ENCODE data around the gene SMOC2.

The SMOC2 gene

GRCh38 chr6:168447282-168447681 lies 6.3 kb downstream of the SMOC2 start:
- DNase-seq: no peak

- no peak for DNase-seq
These were observed 6.7 kb downstream of the SMOC2 start for GRCh38 chr6:168447700-168448099.

GRCh38 chr6:168448243-168448855 lies 7.4 kb downstream of the SMOC2 start:
- DNase-seq: no peak

- no peak for DNase-seq
These were observed 9.9 kb downstream of the SMOC2 start for GRCh38 chr6:168450917-168451316.

GRCh38 chr6:168451805-168452517 lies 11.0 kb downstream of the SMOC2 start:
- no peak for DNase-seq

GRCh38 chr6:168452685-168453377 lies 11.8 kb downstream of the SMOC2 start:
- no peak for DNase-seq

- DNase-seq: no peak
These were observed 15.0 kb downstream of the SMOC2 start for GRCh38 chr6:168455847-168456530.

- no peak for DNase-seq
These were observed 16.1 kb downstream of the SMOC2 start for GRCh38 chr6:168456907-168457652.

- no peak for DNase-seq
These were observed 16.6 kb downstream of the SMOC2 start for GRCh38 chr6:168457653-168457934.

GRCh38 chr6:168458101-168458500 lies 17.1 kb downstream of the SMOC2 start:
- no peak for DNase-seq

- DNase-seq: no peak
These were observed 18.6 kb downstream of the SMOC2 start for GRCh38 chr6:168459572-168459971.

GRCh38 chr6:168462289-168462853 lies 21.4 kb downstream of the SMOC2 start:
- DNase-seq: no peak

- DNase-seq: no peak
These were observed 23.6 kb downstream of the SMOC2 start for GRCh38 chr6:168464546-168464945.

GRCh38 chr6:168468045-168468444 lies 27.1 kb downstream of the SMOC2 start:
- no peak for DNase-seq

- no peak for DNase-seq
These were observed 28.5 kb downstream of the SMOC2 start for GRCh38 chr6:168469521-168469920.

GRCh38 chr6:168469926-168470325 lies 28.9 kb downstream of the SMOC2 start:
- DNase-seq: no peak

- no peak for DNase-seq
These were observed 31.4 kb downstream of the SMOC2 start for GRCh38 chr6:168472363-168472762.

GRCh38 chr6:168473197-168473596 lies 32.2 kb downstream of the SMOC2 start:
- DNase-seq: no peak

GRCh38 chr6:168475188-168476013 lies 34.4 kb downstream of the SMOC2 start:
- no peak for DNase-seq

GRCh38 chr6:168479421-168479820 lies 38.4 kb downstream of the SMOC2 start:
- no peak for DNase-seq

- DNase-seq: no peak
These were observed 39.5 kb downstream of the SMOC2 start for GRCh38 chr6:168480481-168480880.

- no peak for DNase-seq
These were observed 44.8 kb downstream of the SMOC2 start for GRCh38 chr6:168485818-168486217.

All from SIG-M5 (cell line).